Right cardiac atrium (tissue), 5 donors: ENCODE measurements around the gene NRXN2. TPM values are rescaled to one million over a fixed set of nuclear protein-coding genes. Genes with fewer than 3 reads are reported as not detected.

Source experiments
- ATAC-seq, 2 donors: fragments of 200-7000 bp; cut with Tn5 transposase; one replicate each; pipeline versions ENCODE4 v1.8.0 to v1.9.1; 2020; ENCODE audit warnings: moderate library complexity in 2 of 2, mild to moderate bottlenecking in 1 of 2
- DNase-seq, 3 donors: peaks; one replicate each; pipeline ENCODE4 v3.0.0-alpha.2; 2020
- H3K27ac ChIP-seq: one replicate; pipeline ENCODE4 v1.5.1; 2013; ENCODE audit warnings: mild to moderate bottlenecking, low read length, control low read depth, moderate library complexity
- H3K27me3 ChIP-seq: one replicate; pipeline ENCODE4 v1.6.1; 2013; ENCODE audit not compliant: control insufficient read depth, insufficient read depth
- H3K4me1 ChIP-seq: one replicate; pipeline ENCODE4 v1.6.1; 2013; ENCODE audit warnings: low read length; ENCODE audit not compliant: control insufficient read depth, insufficient read depth
- H3K4me3 ChIP-seq: one replicate; pipeline ENCODE4 v1.5.1; 2013; ENCODE audit warnings: low read length, control low read depth
- H3K9me3 ChIP-seq: one replicate; pipeline ENCODE4 v1.6.1; 2013; ENCODE audit warnings: low read length; ENCODE audit not compliant: control insufficient read depth
- WGBS: extraction: QIAGEN DNeasy Blood & Tissue Kit; methylation state at CpG from one replicate; pipeline ENCODE4 v1.1.7; 2013; 5-methylcytosine and 5-hydroxymethylcytosine counted together
- intact Hi-C, 4 donors: fragments of 100-400 bp; cut with DNase I; formaldehyde crosslinking; loops; one replicate each; pipeline versions ENCODE4 v1.11.0 to v1.14.0; 2022 to 2023
- polyA plus RNA-seq: library from polyadenylated mRNA; stranded (reverse); fragments of 200-250 nt; gene quantifications from one replicate; pipeline ENCODE4 v1.2.3, GENCODE V29; 2013
- total RNA-seq, 4 donors: library from RNA; stranded (reverse); fragmentation: NEBNext Ultra II Directional; extraction: Animal tissue kit (Norgen Biotek cat#: 25700); gene quantifications; one replicate each; pipeline ENCODE4 v1.2.1, GENCODE V29; 2021
- donor health status: healthy with polysubstance abuse.
- donor health status: DM: no; HTN: yes; CAD: no.
- donor health status: DM: no; HTN: no; CAD: no.
- donor health status: DM: no; HTN: yes; CAD: no; lungs with severe emphysema.
- donor health status: DM: yes; HTN: yes; CAD: no.

NRXN2 gene
- total and polyA plus RNA-seq, 5 donors, result 2.1 to 5.7 (median 2.7) TPM

- intact Hi-C loops, result no loop called here
- no peak overlapping the region for H3K27ac ChIP-seq
- WGBS, result 84% methylated on average over 30 of the region's 30 CpGs
- ATAC-seq, result no peak
- H3K4me1 ChIP-seq, result peaks cover 11% of the 10 kb centered on the region
- H3K27me3 ChIP-seq, result no peaks in the 10 kb centered on the region
- no peaks in the 10 kb centered on the region for H3K9me3 ChIP-seq
- no peak overlapping the region for H3K4me3 ChIP-seq
- DNase-seq, result peak; percentile 19 to 64 (median 57)
Observed at GRCh38 chr11:64765291-64765850, 42.4 kb upstream of the NRXN2 start.

GRCh38 chr11:64764753-64765152 lies 41.8 kb upstream of the NRXN2 start:
- peaks cover 16% of the 10 kb centered on the region for H3K4me1 ChIP-seq
- intact Hi-C loops, result no loop called here
- no peaks in the 10 kb centered on the region for H3K27me3 ChIP-seq
- H3K27ac ChIP-seq, result no peak overlapping the region
- 84% methylated on average over 8 of the region's 8 CpGs for WGBS
- H3K9me3 ChIP-seq, result no peaks in the 10 kb centered on the region
- peak in 1 of 3 donors; percentile 38 for DNase-seq
- ATAC-seq, result no peak
- H3K4me3 ChIP-seq, result no peak overlapping the region

DNA sequence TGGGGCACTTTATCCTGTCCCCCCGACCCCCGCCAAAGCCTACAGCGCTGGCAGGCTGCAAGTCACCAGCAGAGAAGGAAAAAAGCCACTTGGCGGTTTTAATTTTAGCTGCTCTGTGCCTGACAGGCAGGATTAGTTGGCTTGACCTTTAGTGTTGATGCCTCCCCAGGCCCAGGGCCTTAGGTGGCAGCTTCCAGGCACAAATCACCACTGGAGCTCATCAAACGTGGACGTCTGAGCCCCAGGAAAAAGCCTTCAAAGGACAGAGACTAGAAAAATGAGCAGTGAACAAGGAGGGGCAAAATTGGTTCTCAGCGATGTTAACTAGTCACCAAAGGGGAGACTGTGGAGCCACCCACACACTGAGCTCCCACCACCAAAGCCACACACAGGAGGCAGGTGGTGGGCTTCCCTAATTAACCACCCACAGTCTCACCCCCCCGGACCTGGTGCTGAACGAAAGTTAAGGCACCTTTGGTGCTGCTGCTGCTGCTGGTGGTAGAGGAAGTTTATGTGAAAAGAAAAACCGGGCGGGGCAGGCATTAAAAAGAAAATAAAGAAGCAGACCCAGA lies 41.1 kb upstream of the NRXN2 start:
- 51% methylated on average over 11 of the region's 11 CpGs for WGBS
- DNase-seq (peak in 1 of 3 donors; percentile 33), ATAC-seq (no peak)
- H3K9me3 ChIP-seq, result no peaks in the 10 kb centered on the region
- no peaks in the 10 kb centered on the region for H3K27me3 ChIP-seq
- no peak overlapping the region for H3K4me3 ChIP-seq
- H3K27ac ChIP-seq, result peak overlapping the region; percentile 74
- intact Hi-C loops, result no loop called here
- peaks cover 16% of the 10 kb centered on the region for H3K4me1 ChIP-seq

- Histone ChIP-seq H3K9me3 (no peaks in the 10 kb centered on the region), H3K27me3 (no peaks in the 10 kb centered on the region), H3K4me1 (peaks cover 16% of the 10 kb centered on the region), H3K4me3 (no peak overlapping the region), H3K27ac (peak overlapping the region; percentile 74)
- intact Hi-C loops, result no loop called here
- ATAC-seq (no peak), DNase-seq (peak; percentile 27 to 71 (median 59))
- 43% methylated on average over 6 of the region's 6 CpGs for WGBS
Observed at GRCh38 chr11:64763526-64764039, 40.6 kb upstream of the NRXN2 start.

DNA sequence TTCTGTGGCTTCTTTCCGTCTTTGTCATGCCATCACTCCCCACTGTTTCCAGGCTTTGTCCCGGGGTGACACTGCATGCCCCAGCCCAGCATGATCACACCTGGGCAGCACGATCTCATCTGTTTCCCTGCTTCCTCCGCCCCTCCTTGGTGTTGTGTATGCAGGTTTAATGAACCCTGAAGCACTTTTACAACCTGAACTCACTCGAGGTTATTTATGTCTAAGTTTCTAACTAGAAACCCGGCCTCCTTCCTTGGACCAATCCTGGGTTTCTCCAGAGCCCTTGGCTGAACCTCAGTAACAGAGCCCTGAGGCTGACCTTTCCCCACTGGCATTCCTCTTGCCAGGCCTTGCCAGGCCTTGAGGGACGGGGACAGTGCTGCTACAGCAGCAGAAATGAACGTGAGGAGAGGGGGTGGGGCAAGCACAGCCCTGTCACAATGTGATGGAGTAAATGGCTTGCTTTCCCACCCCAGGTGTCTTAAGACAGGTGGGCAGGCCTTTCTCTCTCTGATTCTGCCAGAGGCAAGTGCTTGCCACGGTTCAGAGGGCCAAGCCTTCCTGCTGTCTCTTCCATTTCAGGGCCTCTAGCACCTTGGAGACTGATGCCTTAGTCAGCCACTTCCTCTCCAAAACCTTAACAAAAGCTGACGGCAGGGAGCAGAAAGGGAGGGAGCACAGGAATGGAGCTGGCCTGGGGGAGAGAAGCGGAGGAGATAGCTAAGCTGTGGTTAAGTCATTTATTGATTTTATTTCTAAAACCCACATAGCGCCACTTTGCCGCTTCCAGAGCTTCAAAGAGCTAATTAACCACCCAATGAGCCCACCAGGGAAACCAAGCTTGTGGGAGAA lies 39.9 kb upstream of the NRXN2 start:
- DNase-seq (peak; percentile 43 to 52 (median 52)), ATAC-seq (peak in 1 of 2 donors; percentile 2)
- no peaks in the 10 kb centered on the region for H3K9me3 ChIP-seq
- no peak overlapping the region for H3K4me3 ChIP-seq
- WGBS, result 48% methylated on average over 13 of the region's 13 CpGs
- H3K4me1 ChIP-seq, result peaks cover 16% of the 10 kb centered on the region
- no peaks in the 10 kb centered on the region for H3K27me3 ChIP-seq
- intact Hi-C loops, result no loop called here
- H3K27ac ChIP-seq, result peak overlapping the region; percentile 74

DNA sequence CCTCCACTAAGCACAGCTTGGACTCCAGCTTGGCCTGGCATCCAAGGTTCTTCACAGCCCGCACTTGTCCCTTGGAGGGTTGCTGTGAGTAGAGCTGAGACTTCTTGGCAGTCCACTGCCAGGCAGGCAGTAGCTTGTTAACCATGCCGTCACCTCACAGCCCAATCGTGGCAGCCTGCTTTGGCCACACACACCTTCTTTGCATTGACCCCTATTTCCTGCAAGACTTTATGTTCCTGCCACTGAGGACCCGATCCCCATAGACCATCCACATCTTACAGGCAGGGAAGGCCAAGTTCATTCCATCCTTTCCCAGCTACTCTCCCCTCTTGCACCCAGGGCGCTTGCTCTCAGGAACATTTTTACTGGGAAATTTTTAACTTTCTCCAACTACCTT lies 39.3 kb upstream of the NRXN2 start:
- H3K4me3 ChIP-seq, result no peak overlapping the region
- peaks cover 16% of the 10 kb centered on the region for H3K4me1 ChIP-seq
- peak in 1 of 3 donors; percentile 31 for DNase-seq
- H3K9me3 ChIP-seq, result no peaks in the 10 kb centered on the region
- H3K27ac ChIP-seq, result peak overlapping the region; percentile 24
- H3K27me3 ChIP-seq, result no peaks in the 10 kb centered on the region
- intact Hi-C loops, result no loop called here
- WGBS, result 60% methylated on average over 5 of the region's 5 CpGs
- no peak for ATAC-seq

GRCh38 chr11:64760759-64761420 lies 37.9 kb upstream of the NRXN2 start:
- DNase-seq (peak in 1 of 3 donors; percentile 20), ATAC-seq (no peak)
- H3K9me3 ChIP-seq, result no peaks in the 10 kb centered on the region
- 64% methylated on average over 7 of the region's 7 CpGs for WGBS
- peaks cover 16% of the 10 kb centered on the region for H3K4me1 ChIP-seq
- no peak overlapping the region for H3K4me3 ChIP-seq
- intact Hi-C loops, result no loop called here
- H3K27ac ChIP-seq, result peak overlapping the region; percentile 49
- no peaks in the 10 kb centered on the region for H3K27me3 ChIP-seq

- Histone ChIP-seq H3K4me3 (no peak within 1 kb of the TSS), H3K4me1 (peaks cover 16% of the 10 kb centered on the region), H3K9me3 (no peaks in the 10 kb centered on the region), H3K27ac (peak within 1 kb of the TSS; percentile 49), H3K27me3 (no peaks in the 10 kb centered on the region)
- ATAC-seq (peak; percentile 78 to 89), DNase-seq (peak; percentile 88 to 96 (median 95))
- 25% methylated on average over 24 of the region's 24 CpGs for WGBS
- intact Hi-C loops, result no loop called here
Observed at GRCh38 chr11:64759722-64760719, 37.0 kb upstream of the NRXN2 start, which contains the start of gene PYGM. Gene PYGM (minus strand): TSS chr11:64759974. CDS start chr11:64759898, 76 bp downstream.

GRCh38 chr11:64759131-64759721 lies 36.2 kb upstream of the NRXN2 start:
- ATAC-seq (peak; percentile 12 to 14), DNase-seq (peak in 2 of 3 donors; percentile 71 to 82)
- H3K27me3 ChIP-seq, result no peaks in the 10 kb centered on the region
- peaks cover 16% of the 10 kb centered on the region for H3K4me1 ChIP-seq
- intact Hi-C loops, result no loop called here
- 51% methylated on average over 21 of the region's 21 CpGs for WGBS
- H3K4me3 ChIP-seq, result no peak overlapping the region
- H3K9me3 ChIP-seq, result no peaks in the 10 kb centered on the region
- peak overlapping the region; percentile 49 for H3K27ac ChIP-seq
